ENCODE data around the gene CFAP43. TPM values are rescaled to one million over a fixed set of nuclear protein-coding genes. Genes with fewer than 3 reads are reported as not detected.
A peak's percentile ranks its signal among the peaks of the same experiment; 100 is the strongest.

CFAP43 gene, protein sequence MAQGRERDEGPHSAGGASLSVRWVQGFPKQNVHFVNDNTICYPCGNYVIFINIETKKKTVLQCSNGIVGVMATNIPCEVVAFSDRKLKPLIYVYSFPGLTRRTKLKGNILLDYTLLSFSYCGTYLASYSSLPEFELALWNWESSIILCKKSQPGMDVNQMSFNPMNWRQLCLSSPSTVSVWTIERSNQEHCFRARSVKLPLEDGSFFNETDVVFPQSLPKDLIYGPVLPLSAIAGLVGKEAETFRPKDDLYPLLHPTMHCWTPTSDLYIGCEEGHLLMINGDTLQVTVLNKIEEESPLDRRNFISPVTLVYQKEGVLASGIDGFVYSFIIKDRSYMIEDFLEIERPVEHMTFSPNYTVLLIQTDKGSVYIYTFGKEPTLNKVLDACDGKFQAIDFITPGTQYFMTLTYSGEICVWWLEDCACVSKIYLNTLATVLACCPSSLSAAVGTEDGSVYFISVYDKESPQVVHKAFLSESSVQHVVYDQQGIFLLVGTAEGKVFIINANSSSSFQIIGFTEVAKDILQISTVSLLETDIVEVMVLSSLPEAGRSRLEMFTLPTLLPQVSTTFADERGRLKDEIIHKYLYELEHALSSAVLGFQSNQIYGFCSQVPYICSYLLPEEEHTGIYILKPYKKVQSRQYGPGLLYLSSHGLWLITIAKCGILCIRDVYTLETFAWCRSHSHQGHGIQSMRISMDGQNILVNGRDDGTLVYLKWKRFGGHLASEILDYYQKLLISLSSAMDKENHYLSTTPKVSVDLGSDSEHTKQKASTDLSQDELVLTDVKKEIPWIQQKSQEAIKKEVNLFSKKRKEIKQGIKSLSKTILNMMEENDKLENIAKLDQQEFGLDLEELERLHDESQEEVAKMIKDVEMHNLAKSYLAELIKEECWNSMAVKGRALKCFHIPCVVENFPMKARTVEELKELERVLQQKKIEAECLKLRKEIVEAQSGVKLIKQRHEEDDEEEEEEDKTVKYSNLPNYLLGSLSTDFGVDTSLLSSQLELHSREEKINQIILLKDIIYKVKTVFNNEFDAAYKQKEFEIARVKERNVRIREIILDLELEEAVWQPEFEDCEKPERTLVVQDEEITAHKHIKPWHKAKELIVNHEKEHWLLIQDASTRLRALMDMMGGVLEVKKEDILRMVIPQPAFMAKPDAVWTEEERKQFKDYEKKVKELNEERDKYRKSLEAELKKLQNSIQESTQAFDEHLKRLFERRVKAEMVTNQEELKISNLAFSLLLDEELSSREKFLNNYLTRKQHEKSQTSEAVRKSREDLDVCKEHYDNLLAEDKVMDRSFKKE (N-terminal part only)
- not detected in 2 replicates for total RNA-seq (2014; rRNA removed; shearing (Covaris generic))
- not detected in 2 replicates for total RNA-seq (2022)
- percentile 20 among the genes with signal in this experiment for Bru-seq, nascent RNA
- BruChase-seq, experiment 1, labeled RNA remaining after a 6-hour chase: percentile 23 among the genes with signal in this experiment
- BruChase-seq, experiment 2, labeled RNA remaining after a 2-hour chase: percentile 22 among the genes with signal in this experiment
- long read RNA-seq, partial matches to known transcripts: 0 of 1 reads
- long read RNA-seq, other reads (novel, unspliced or antisense): 1 of 1 reads

DNA sequence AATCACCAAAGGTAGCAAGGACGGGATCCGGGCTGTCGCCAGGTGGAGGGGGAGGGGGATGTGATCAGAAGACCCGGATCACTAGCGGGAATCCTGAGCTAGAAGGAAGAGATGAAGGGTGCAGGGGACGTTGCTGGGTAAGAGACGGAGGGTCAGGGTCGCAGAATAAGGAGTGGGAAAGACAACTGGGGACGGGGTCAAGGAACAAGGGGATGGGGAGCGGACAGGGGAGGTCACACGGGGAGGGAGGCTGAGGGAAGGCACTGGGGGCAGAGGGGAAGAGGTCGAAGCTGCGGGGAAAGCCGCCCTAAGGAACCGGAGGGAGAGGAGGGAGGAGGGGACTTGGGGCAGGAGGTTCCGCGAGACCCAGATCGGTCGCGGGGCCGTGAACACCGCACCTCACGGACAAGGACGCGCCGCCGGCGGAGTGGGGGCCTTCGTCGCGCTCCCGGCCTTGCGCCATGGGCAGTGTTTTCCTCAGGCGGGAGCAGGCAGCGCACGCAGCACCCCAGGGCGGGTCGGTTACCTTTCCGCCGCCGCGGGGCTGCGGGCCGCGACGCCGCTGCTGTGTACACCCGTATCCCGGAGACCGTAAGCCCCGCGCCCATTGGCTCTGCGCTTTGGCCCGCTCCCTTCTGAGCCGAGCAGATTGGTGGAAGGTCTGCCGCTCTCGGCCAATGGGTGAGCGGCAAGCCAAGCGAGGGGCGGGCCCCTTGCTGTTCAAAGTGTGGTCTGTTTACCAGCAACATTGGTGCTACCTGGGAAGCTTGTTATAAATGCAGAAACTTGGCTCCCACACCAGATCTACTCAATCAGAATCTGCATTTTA, at the start of gene CFAP43:
TSS of gene CFAP43 (minus strand) at position 581 of the 829 bp plus-strand sequence. CDS start at position 463, 118 bp downstream.
- Histone ChIP-seq H3K79me2 (ENCODE audit: insufficient read depth, low read depth, low read length) (no peaks in the 10 kb centered on the region), H3K4me2 (ENCODE audit: low read length) (peak within 1 kb of the TSS; percentile 27; the same call in 1 of the 2 replicates), H3K4me1 (ENCODE audit: insufficient read depth, low read length, poor library complexity, severe bottlenecking) (no peaks in the 10 kb centered on the region), H3K36me3 (ENCODE audit: insufficient read depth, low read length) (no peaks in the 10 kb centered on the region), H3K9me2 (ENCODE audit: insufficient read depth, low read length) (no peaks in the 10 kb centered on the region), H2AFZ (ENCODE audit: low read length) (peak within 1 kb of the TSS; percentile 54; the same call in 1 of the 2 replicates), H3K27ac (ENCODE audit: low read depth, low read length, poor library complexity, severe bottlenecking) (no peak within 1 kb of the TSS), H4K20me1 (ENCODE audit: insufficient read depth, low read length) (no peaks in the 10 kb centered on the region), H3K4me3 (ENCODE audit: low read depth, low read length, poor library complexity, severe bottlenecking) (peak within 1 kb of the TSS; percentile 63), H3K9me3 (ENCODE audit: low read length) (peaks cover 17% of the 10 kb centered on the region)
- TF ChIP-seq, protein P1, sequence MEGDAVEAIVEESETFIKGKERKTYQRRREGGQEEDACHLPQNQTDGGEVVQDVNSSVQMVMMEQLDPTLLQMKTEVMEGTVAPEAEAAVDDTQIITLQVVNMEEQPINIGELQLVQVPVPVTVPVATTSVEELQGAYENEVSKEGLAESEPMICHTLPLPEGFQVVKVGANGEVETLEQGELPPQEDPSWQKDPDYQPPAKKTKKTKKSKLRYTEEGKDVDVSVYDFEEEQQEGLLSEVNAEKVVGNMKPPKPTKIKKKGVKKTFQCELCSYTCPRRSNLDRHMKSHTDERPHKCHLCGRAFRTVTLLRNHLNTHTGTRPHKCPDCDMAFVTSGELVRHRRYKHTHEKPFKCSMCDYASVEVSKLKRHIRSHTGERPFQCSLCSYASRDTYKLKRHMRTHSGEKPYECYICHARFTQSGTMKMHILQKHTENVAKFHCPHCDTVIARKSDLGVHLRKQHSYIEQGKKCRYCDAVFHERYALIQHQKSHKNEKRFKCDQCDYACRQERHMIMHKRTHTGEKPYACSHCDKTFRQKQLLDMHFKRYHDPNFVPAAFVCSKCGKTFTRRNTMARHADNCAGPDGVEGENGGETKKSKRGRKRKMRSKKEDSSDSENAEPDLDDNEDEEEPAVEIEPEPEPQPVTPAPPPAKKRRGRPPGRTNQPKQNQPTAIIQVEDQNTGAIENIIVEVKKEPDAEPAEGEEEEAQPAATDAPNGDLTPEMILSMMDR (conservative IDR thresholded peaks at IDR 0.05; ENCODE audit: low read length): no peak
- TF ChIP-seq EZH2phosphoT487 (IDR thresholded peaks at IDR 0.05; ENCODE audit: borderline replicate concordance, low read depth, low read length): no peak
- peak; percentile 61 for DNase-seq (ENCODE audit: low spot score)
- CTCF ChIA-PET (ENCODE audit: unreplicated experiment): no interaction called here
- intact Hi-C loops (cut with micrococcal nuclease; ENCODE audit: unreplicated experiment): no loop called here
- POLR2A ChIA-PET: interaction anchor here (0.6 to 1.0 kb wide), 2 partner anchors 67 to 105 kb away, joined by 3 read pairs; no protein-coding TSS in a partner anchor
- BruUV-seq (replicated peaks): no TSS peak

DNA sequence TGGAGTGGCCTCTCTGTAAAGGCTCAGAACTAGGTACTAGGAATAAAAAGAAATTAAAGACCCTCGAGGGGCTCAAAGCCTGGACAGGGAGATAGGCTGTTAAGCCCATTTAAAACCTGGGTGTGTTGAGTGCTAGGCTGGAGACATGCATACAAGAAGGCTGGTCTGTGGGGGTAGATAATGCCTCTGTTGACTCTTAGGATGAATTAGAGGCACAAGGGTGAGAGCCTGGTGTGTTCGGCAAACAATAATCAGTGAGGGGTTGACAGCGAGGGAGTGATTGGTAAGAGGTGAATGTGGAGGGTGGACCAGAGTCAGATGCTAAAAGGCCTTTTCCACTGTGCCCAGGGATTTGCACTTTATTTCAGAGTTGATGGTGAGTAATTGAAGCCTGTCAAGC, 49.5 kb upstream of the CFAP43 start:
- Histone ChIP-seq H3K36me3 (ENCODE audit: insufficient read depth, low read length) (no peaks in the 10 kb centered on the region), H3K79me2 (ENCODE audit: insufficient read depth, low read depth, low read length) (no peaks in the 10 kb centered on the region), H2AFZ (ENCODE audit: low read length) (no peak overlapping the region), H3K9me3 (ENCODE audit: low read length) (no peaks in the 10 kb centered on the region), H4K20me1 (ENCODE audit: insufficient read depth, low read length) (no peaks in the 10 kb centered on the region), H3K9me2 (ENCODE audit: insufficient read depth, low read length) (no peaks in the 10 kb centered on the region), H3K27ac (ENCODE audit: low read depth, low read length, poor library complexity, severe bottlenecking) (no peak overlapping the region), H3K4me3 (ENCODE audit: low read depth, low read length, poor library complexity, severe bottlenecking) (no peak overlapping the region), H3K4me1 (ENCODE audit: insufficient read depth, low read length, poor library complexity, severe bottlenecking) (no peaks in the 10 kb centered on the region), H3K4me2 (ENCODE audit: low read length) (no peak overlapping the region)
- POLR2A ChIA-PET: no interaction called here
- TF ChIP-seq, protein P1 (conservative IDR thresholded peaks at IDR 0.05; ENCODE audit: low read length): no peak
- no peak for TF ChIP-seq EZH2phosphoT487 (IDR thresholded peaks at IDR 0.05; ENCODE audit: borderline replicate concordance, low read depth, low read length)
- CTCF ChIA-PET (ENCODE audit: unreplicated experiment): no interaction called here
- DNase-seq (ENCODE audit: low spot score): no peak
- no TSS peak for BruUV-seq (replicated peaks)
- intact Hi-C loops (cut with micrococcal nuclease; ENCODE audit: unreplicated experiment): no loop called here

Data from OCI-LY7 (cell line).